D721Med (cell line): ENCODE measurements around the gene MTREX.

Experiments
- DNase-seq: peaks from one replicate; pipeline ENCODE4 v3.0.0; 2011; ENCODE audit warnings: low spot score; ENCODE audit not compliant: insufficient read length
- FAIRE-seq: peaks from 2 replicates; lab custom pipeline; 2011; peaks lifted over from hg19 to GRCh38; lab: Jason Lieb, UNC
- CTCF ChIP-seq: IDR thresholded peaks from 2 replicates; pipeline ENCODE4 v1.5.1; 2012; ENCODE audit warnings: mild to moderate bottlenecking, control low read depth; ENCODE audit not compliant: insufficient read depth; ENCODE audit errors: missing control alignments

The MTREX gene

GRCh38 chr5:55290991-55291390 lies 16.8 kb upstream of the MTREX start:
- FAIRE-seq: no peak

GRCh38 chr5:55294935-55295334 lies 12.9 kb upstream of the MTREX start:
- TF ChIP-seq CTCF: no peak
- no peak for DNase-seq
- FAIRE-seq: no peak

More at GRCh38 chr5:55290991-55291390, 16.8 kb upstream of the MTREX start:
- DNase-seq: no peak
- no peak for TF ChIP-seq CTCF

- FAIRE-seq (no peak), DNase-seq (no peak)
- no peak for TF ChIP-seq CTCF
Measured at GRCh38 chr5:55300890-55301289, 6.9 kb upstream of the MTREX start.

GRCh38 chr5:55303238-55303690 lies 4.5 kb upstream of the MTREX start:
- DNase-seq (no peak), FAIRE-seq (no peak)
- TF ChIP-seq CTCF: no peak

- FAIRE-seq: no peak
- DNase-seq: no peak
- TF ChIP-seq CTCF: no peak
Measured at GRCh38 chr5:55304584-55304983, 3.2 kb upstream of the MTREX start.

- no peak for TF ChIP-seq CTCF
Measured at GRCh38 chr5:55305345-55305744, 2.4 kb upstream of the MTREX start.

GRCh38 chr5:55306641-55307382 lies 977 bp upstream of the MTREX start:
- FAIRE-seq (no peak), DNase-seq (no peak)
- no peak for TF ChIP-seq CTCF

More at GRCh38 chr5:55305345-55305744, 2.4 kb upstream of the MTREX start:
- FAIRE-seq (no peak), DNase-seq (no peak)
